ENCODE measurements around the gene ASB10. TPM values are rescaled to one million over a fixed set of nuclear protein-coding genes. Genes with fewer than 3 reads are reported as not detected.

Gene ASB10
- total RNA-seq, 1 experiment from 2014 or later = not detected

GRCh38 chr7:151130741-151131157, 56.3 kb downstream of the ASB10 start:
- ATAC-seq (no peak), DNase-seq (ENCODE audit: low spot score) (no peak)
- Mint-ChIP-seq H3K27me3 (ENCODE audit: low read depth) (no peaks in the 10 kb centered on the region), H3K9me3 (no peaks in the 10 kb centered on the region), H3K4me3 (no peak overlapping the region), H3K36me3 (peaks cover 27% of the 10 kb centered on the region), H3K27ac (no peak overlapping the region), H3K4me1 (0 out of 2 replicates have a peak, but pooled peaks cover 9% of the 10 kb centered on the region)
- TF ChIP-seq FOXP4 (CRISPR knock-in tag; IDR thresholded peaks at IDR 0.05) (no peak), ZBTB43 (CRISPR knock-in tag; IDR thresholded peaks at IDR 0.05) (no peak)
- ChIA-PET CTCF (interaction anchor here (0.8 kb wide), 1 partner anchor 15 kb away, joined by 3 read pairs; no protein-coding TSS in a partner anchor), POLR2A (no interaction called here)

- Mint-ChIP-seq H3K27me3 (ENCODE audit: low read depth) (no peaks in the 10 kb centered on the region), H3K4me3 (no peak overlapping the region), H3K27ac (no peak overlapping the region), H3K9me3 (no peaks in the 10 kb centered on the region), H3K4me1 (peaks cover 12% of the 10 kb centered on the region), H3K36me3 (peaks cover 24% of the 10 kb centered on the region)
- TF ChIP-seq CREB1 (CRISPR knock-in tag; IDR thresholded peaks at IDR 0.05) (no peak), ZNF423 (CRISPR knock-in tag; IDR thresholded peaks at IDR 0.05) (no peak), ZNF121 (CRISPR knock-in tag; IDR thresholded peaks at IDR 0.05) (no peak), E2F4 (CRISPR knock-in tag; IDR thresholded peaks at IDR 0.05; ENCODE audit: borderline replicate concordance, low read depth) (no peak), TCF7 (CRISPR knock-in tag; IDR thresholded peaks at IDR 0.05; ENCODE audit: low read depth) (no peak), ETV6 (CRISPR knock-in tag; IDR thresholded peaks at IDR 0.05) (no peak), OVOL2 (CRISPR knock-in tag; IDR thresholded peaks at IDR 0.05; ENCODE audit: borderline replicate concordance) (no peak), RELA (CRISPR knock-in tag; IDR thresholded peaks at IDR 0.05; ENCODE audit: borderline replicate concordance) (no peak), KAT7 (CRISPR knock-in tag; IDR thresholded peaks at IDR 0.05; ENCODE audit: borderline replicate concordance) (no peak), MYBL2 (CRISPR knock-in tag; IDR thresholded peaks at IDR 0.05) (no peak), MXD4 (CRISPR knock-in tag; IDR thresholded peaks at IDR 0.05; ENCODE audit: borderline replicate concordance) (no peak)
- DNase-seq (ENCODE audit: low spot score) = no peak
- POLR2A ChIA-PET = no interaction called here
- CTCF ChIA-PET = interaction anchor here (0.8 to 1.1 kb wide), 2 partner anchors 9 to 15 kb away, joined by 3 read pairs; no protein-coding TSS in a partner anchor
- ATAC-seq = no peak
These were observed 57.0 kb downstream of the ASB10 start for GRCh38 chr7:151129960-151130591.

GRCh38 chr7:151129117-151129959, 57.7 kb downstream of the ASB10 start:
- Mint-ChIP-seq H3K4me3 (no peak overlapping the region), H3K4me1 (peaks cover 19% of the 10 kb centered on the region), H3K27me3 (ENCODE audit: low read depth) (0 out of 2 replicates have a peak, but pooled peaks cover under 1% of the 10 kb centered on the region), H3K36me3 (peaks cover 21% of the 10 kb centered on the region), H3K9me3 (no peaks in the 10 kb centered on the region), H3K27ac (no peak overlapping the region)
- ChIA-PET POLR2A (no interaction called here), CTCF (interaction anchor here (1.1 to 1.2 kb wide), 2 partner anchors 9 kb away, joined by 3 read pairs; no protein-coding TSS in a partner anchor)
- ATAC-seq = no peak
- DNase-seq (ENCODE audit: low spot score) = no peak
- TF ChIP-seq ZNF425 (CRISPR knock-in tag; conservative IDR thresholded peaks at IDR 0.05) (no peak), HMGA2 (CRISPR knock-in tag; IDR thresholded peaks at IDR 0.05) (no peak), MAX (CRISPR knock-in tag; IDR thresholded peaks at IDR 0.05) (no peak), ZNF281 (CRISPR knock-in tag; IDR thresholded peaks at IDR 0.05) (no peak), ELF4 (CRISPR knock-in tag; IDR thresholded peaks at IDR 0.05; ENCODE audit: low read depth) (no peak), FOXJ3 (CRISPR knock-in tag; IDR thresholded peaks at IDR 0.05; ENCODE audit: borderline replicate concordance) (no peak)
